A673 (cell line): Measurements from ENCODE around the gene OLFM1. TPM values are rescaled to one million over a fixed set of nuclear protein-coding genes. Genes with fewer than 3 reads are reported as not detected.

ENCODE experiments used
- BruUV-seq: library from RNA; stranded (reverse); fragments of 400-500 nt; replicated peaks from 2 replicates; lab custom pipeline; 2021; lab: Mats Ljungman, UMichigan
- CTCF ChIA-PET: fragments of 300-600 bp; sonication (Branson Sonifier 250); formaldehyde crosslinking; loops from one replicate; lab custom pipeline; 2022; ENCODE audit warnings: antibody characterized with exemption; lab: Charles Lee
- POLR2A ChIA-PET: fragments of 300-600 bp; sonication (Branson Sonifier 250); formaldehyde crosslinking; loops from one replicate; lab custom pipeline; 2022; ENCODE audit warnings: antibody characterized with exemption; ENCODE audit not compliant: low non-redundant PET; lab: Charles Lee
- DNase-seq: peaks from one replicate; pipeline ENCODE4 v3.0.0-alpha.2; 2015; ENCODE audit warnings: low spot score
- H3K27ac ChIP-seq: fragments of 200-600 bp; sonication (generic); 2 replicates; pipeline ENCODE4 v1.5.1; 2016; ENCODE audit warnings: mixed run types, low read depth, mild to moderate bottlenecking, mixed read lengths, antibody characterized with exemption, low read length; ENCODE audit not compliant: poor library complexity, severe bottlenecking
- H3K27me3 ChIP-seq: fragments of 200-600 bp; sonication (generic); replicated peaks from 2 replicates; pipeline ENCODE4 v1.6.1; 2017; ENCODE audit warnings: mixed run types, low read depth, mild to moderate bottlenecking, mixed read lengths, antibody characterized with exemption, low read length; ENCODE audit not compliant: insufficient read depth, poor library complexity
- H3K36me3 ChIP-seq: fragments of 200-600 bp; sonication (generic); 2 replicates; pipeline ENCODE4 v1.6.1; 2016; ENCODE audit warnings: mixed run types, mild to moderate bottlenecking, mixed read lengths, antibody characterized with exemption, low read length; ENCODE audit not compliant: insufficient read depth, poor library complexity, severe bottlenecking
- H3K4me1 ChIP-seq: fragments of 200-600 bp; sonication (generic); 2 replicates; pipeline ENCODE4 v1.6.1; 2017; ENCODE audit warnings: mixed run types, mild to moderate bottlenecking, mixed read lengths, antibody characterized with exemption, low read length; ENCODE audit not compliant: insufficient read depth, poor library complexity, severe bottlenecking
- H3K4me3 ChIP-seq: fragments of 200-600 bp; sonication (generic); 2 replicates; pipeline ENCODE4 v1.5.1; 2016; ENCODE audit warnings: low read depth, mixed run types, mild to moderate bottlenecking, mixed read lengths, low read length; ENCODE audit not compliant: poor library complexity, severe bottlenecking
- H3K9me3 ChIP-seq: fragments of 200-600 bp; sonication (generic); 2 replicates; pipeline ENCODE4 v1.6.1; 2016; ENCODE audit warnings: mixed run types, low read depth, mild to moderate bottlenecking, mixed read lengths, antibody characterized with exemption, low read length; ENCODE audit not compliant: poor library complexity, severe bottlenecking
- CTCF ChIP-seq: fragments of 300-800, 200-600 bp; sonication (generic); conservative IDR thresholded peaks from 2 replicates; pipeline ENCODE4 v1.5.1; 2017; ENCODE audit warnings: low read depth, mild to moderate bottlenecking, antibody characterized with exemption, low read length, moderate library complexity, mixed read lengths
- EZH2 ChIP-seq: fragments of 200-600 bp; sonication (generic); IDR thresholded peaks from 2 replicates; pipeline ENCODE4 v1.6.1; 2017; ENCODE audit warnings: borderline replicate concordance, low read depth, mild to moderate bottlenecking, mixed read lengths, antibody characterized with exemption, low read length; ENCODE audit not compliant: poor library complexity, severe bottlenecking
- intact Hi-C: fragments of 100-400 bp; cut with micrococcal nuclease; formaldehyde crosslinking; loops from one replicate; pipeline ENCODE4 v1.10.0; 2022; ENCODE audit not compliant: unreplicated experiment
- total RNA-seq: library from RNA; stranded (reverse); gene quantifications from 2 replicates; pipeline ENCODE4 v1.2.3, GENCODE V29; 2021

The OLFM1 gene
- total RNA-seq, 1 experiment from 2014 or later = 308 TPM

GRCh38 chr9:135039266-135039870, 48.1 kb upstream of the OLFM1 start:
- intact Hi-C loops = no loop called here
- ChIA-PET POLR2A (no interaction called here), CTCF (no interaction called here)
- Histone ChIP-seq H3K4me1 (peaks cover 19% of the 10 kb centered on the region), H3K9me3 (no peaks in the 10 kb centered on the region), H3K36me3 (no peaks in the 10 kb centered on the region), H3K27me3 (no peaks in the 10 kb centered on the region), H3K27ac (no peak overlapping the region), H3K4me3 (no peak overlapping the region)
- no peak for TF ChIP-seq EZH2
- no peak for TF ChIP-seq CTCF
- no TSS peak for BruUV-seq
- no peak for DNase-seq

GRCh38 chr9:135039916-135040645, 47.4 kb upstream of the OLFM1 start:
- Histone ChIP-seq H3K27me3 (no peaks in the 10 kb centered on the region), H3K9me3 (no peaks in the 10 kb centered on the region), H3K4me3 (no peak overlapping the region), H3K27ac (no peak overlapping the region), H3K4me1 (peaks cover 19% of the 10 kb centered on the region), H3K36me3 (no peaks in the 10 kb centered on the region)
- ChIA-PET POLR2A (no interaction called here), CTCF (no interaction called here)
- TF ChIP-seq CTCF (no peak), EZH2 (no peak)
- intact Hi-C loops = no loop called here
- no TSS peak for BruUV-seq
- no peak for DNase-seq

- Histone ChIP-seq H3K27me3 (no peaks in the 10 kb centered on the region), H3K4me3 (no peak overlapping the region), H3K36me3 (no peaks in the 10 kb centered on the region), H3K27ac (no peak overlapping the region), H3K9me3 (no peaks in the 10 kb centered on the region), H3K4me1 (peaks cover 19% of the 10 kb centered on the region)
- ChIA-PET CTCF (no interaction called here), POLR2A (no interaction called here)
- DNase-seq = no peak
- BruUV-seq = no TSS peak
- intact Hi-C loops = no loop called here
- TF ChIP-seq CTCF = no peak
- no peak for TF ChIP-seq EZH2
Observed at GRCh38 chr9:135040892-135041291, 46.6 kb upstream of the OLFM1 start.
